CD14-positive monocyte (primary cell): Measurements from ENCODE around the gene FAM221A. TPM values are rescaled to one million over a fixed set of nuclear protein-coding genes. Genes with fewer than 3 reads are reported as not detected.

Experiments
- DNase-seq, 3 donors: peaks; one replicate each; pipeline ENCODE4 v3.0.0-alpha.2; 2011 to 2022
- H2AFZ ChIP-seq: 2 replicates; pipeline ENCODE4 v1.6.0; 2012; ENCODE audit warnings: mild to moderate bottlenecking, low read depth, low read length, inconsistent platforms; ENCODE audit not compliant: insufficient read depth, poor library complexity, severe bottlenecking
- H3K27ac ChIP-seq, 2 donors: 1 replicate in 1 of 2; 2 replicates in 1 of 2; pipeline ENCODE4 v1.5.1; 2012 to 2013; ENCODE audit warnings: low read length in 2 of 2, control low read depth in 1 of 2, inconsistent platforms in 1 of 2, low read depth in 1 of 2, mild to moderate bottlenecking in 1 of 2
- H3K27me3 ChIP-seq, 2 donors: one replicate each; pipeline versions ENCODE4 v1.6.0 to v1.6.1; 2011 to 2013; ENCODE audit warnings: low read length in 2 of 2; ENCODE audit not compliant: control insufficient read depth in 2 of 2, insufficient read depth in 2 of 2
- H3K36me3 ChIP-seq, 2 donors: replicated peaks in 1 of 2; 1 replicate in 1 of 2; 2 replicates in 1 of 2; pipeline versions ENCODE4 v1.5.1 to v1.6.1; 2012 to 2013; ENCODE audit warnings: low read length in 2 of 2, control low read depth in 1 of 2, inconsistent platforms in 1 of 2, mild to moderate bottlenecking in 1 of 2; ENCODE audit not compliant: insufficient read depth in 2 of 2, control insufficient read depth in 1 of 2
- H3K4me1 ChIP-seq, 2 donors: 1 replicate in 1 of 2; 2 replicates in 1 of 2; pipeline versions ENCODE4 v1.5.1 to v1.6.1; 2012 to 2013; ENCODE audit warnings: low read length in 2 of 2, control low read depth in 1 of 2, inconsistent platforms in 1 of 2, mild to moderate bottlenecking in 1 of 2, moderate library complexity in 1 of 2; ENCODE audit not compliant: insufficient read depth in 2 of 2, control insufficient read depth in 1 of 2
- H3K4me2 ChIP-seq: replicated peaks from 2 replicates; pipeline ENCODE3; 2012; ENCODE audit warnings: low read length, moderate library complexity, mild to moderate bottlenecking; ENCODE audit not compliant: poor library complexity, severe bottlenecking; ENCODE audit errors: extremely low read depth
- H3K4me3 ChIP-seq, 3 experiments: fragments of 200-600 bp in 1 of 3; sonication (generic) in 1 of 3; replicated peaks in 1 of 3; 1 replicate in 2 of 3; 2 replicates in 1 of 3; pipeline ENCODE4 v1.5.1; 2011 to 2013; ENCODE audit warnings: low read length in 3 of 3, mild to moderate bottlenecking in 3 of 3, control low read depth in 2 of 3, low read depth in 2 of 3, inconsistent platforms in 1 of 3, moderate library complexity in 1 of 3
- H3K79me2 ChIP-seq: 2 replicates; pipeline ENCODE4 v1.6.0; 2012; ENCODE audit warnings: mild to moderate bottlenecking, control low read depth, inconsistent platforms, low read length, moderate library complexity; ENCODE audit not compliant: insufficient read depth
- H3K9ac ChIP-seq: 2 replicates; pipeline ENCODE4 v1.6.0; 2017; ENCODE audit warnings: low read length, mild to moderate bottlenecking; ENCODE audit not compliant: insufficient read depth, poor library complexity, severe bottlenecking
- H3K9me3 ChIP-seq, 2 donors: replicated peaks in 1 of 2; 1 replicate in 1 of 2; 2 replicates in 1 of 2; pipeline versions ENCODE4 v1.5.1 to v1.6.1; 2012 to 2013; ENCODE audit warnings: low read length in 2 of 2, control low read depth in 1 of 2; ENCODE audit not compliant: control insufficient read depth in 1 of 2, insufficient read depth in 1 of 2
- H4K20me1 ChIP-seq: 2 replicates; pipeline ENCODE4 v1.6.0; 2012; ENCODE audit warnings: mild to moderate bottlenecking, low read length, control low read depth, moderate library complexity; ENCODE audit not compliant: insufficient read depth
- H3K27ac Mint-ChIP-seq, 7 donors: one replicate each; pipeline ENCODE4 v1.8.0; 2020; ENCODE audit warnings: mild to moderate bottlenecking in 7 of 7, mixed read lengths in 7 of 7, moderate library complexity in 6 of 7, inconsistent platforms in 2 of 7
- H3K27me3 Mint-ChIP-seq, 3 donors: one replicate each; pipeline ENCODE4 v1.8.0; 2021 to 2022; ENCODE audit warnings: low read depth in 3 of 3, mild to moderate bottlenecking in 3 of 3, mixed read lengths in 3 of 3, moderate library complexity in 3 of 3, inconsistent platforms in 1 of 3
- H3K36me3 Mint-ChIP-seq, 2 donors: one replicate each; pipeline ENCODE4 v1.8.0; 2020; ENCODE audit warnings: mixed read lengths in 2 of 2, inconsistent platforms in 1 of 2, mild to moderate bottlenecking in 1 of 2
- H3K4me1 Mint-ChIP-seq: one replicate; pipeline ENCODE4 v1.8.0; 2020; ENCODE audit warnings: mild to moderate bottlenecking, mixed read lengths
- H3K4me3 Mint-ChIP-seq, 2 donors: one replicate each; pipeline ENCODE4 v1.8.0; 2020; ENCODE audit warnings: mild to moderate bottlenecking in 2 of 2, mixed read lengths in 2 of 2, moderate library complexity in 1 of 2
- H3K9me3 Mint-ChIP-seq, 7 donors: one replicate each; pipeline ENCODE4 v1.8.0; 2020 to 2022; ENCODE audit warnings: mixed read lengths in 7 of 7, mild to moderate bottlenecking in 6 of 7, moderate library complexity in 6 of 7, inconsistent platforms in 2 of 7
- CTCF ChIP-seq: fragments of 200-600 bp; IDR thresholded peaks from one replicate; pipeline ENCODE4 v1.8.0; 2022; ENCODE audit warnings: antibody characterized with exemption, mild to moderate bottlenecking
- WGBS: methylation state at CpG from one replicate; pipeline ENCODE4 v1.1.5; 2013; ENCODE audit warnings: missing lambda C conversion rate; ENCODE audit not compliant: insufficient coverage; 5-methylcytosine and 5-hydroxymethylcytosine counted together
- intact Hi-C, 2 donors: fragments of 100-400 bp; cut with micrococcal nuclease; formaldehyde crosslinking; loops; one replicate each; pipeline versions ENCODE4 v1.15.0 to v1.15.1; 2023
- polyA plus RNA-seq, 3 donors: library from polyadenylated mRNA; depleted of rRNA in 1 of 3; unstranded in 2 of 3; stranded (reverse) in 1 of 3; fragments of 300-500 nt in 2 of 3; fragments of >200 nt in 1 of 3; fragmentation: Illumina TruSeq in 2 of 3; gene quantifications; 1 replicate in 2 of 3; 2 replicates in 1 of 3; pipeline ENCODE4 v1.2.3, GENCODE V29; 2012 to 2021

The FAM221A gene
- polyA plus RNA-seq, 3 donors = 1.4 to 7.8 (median 2.1) TPM

GRCh38 chr7:23662124-23662983 is 17.6 kb upstream of the FAM221A start:
- Histone ChIP-seq H3K9ac (no peak overlapping the region), H3K4me3 (no peak overlapping the region), H3K9me3 (peaks cover 7 to 15% of the 10 kb centered on the region in 2 donors), H3K79me2 (no peaks in the 10 kb centered on the region), H3K4me2 (no peak overlapping the region), H4K20me1 (no peaks in the 10 kb centered on the region), H2AFZ (no peak overlapping the region), H3K27ac (no peak overlapping the region), H3K4me1 (no peaks in the 10 kb centered on the region), H3K36me3 (no peaks in the 10 kb centered on the region), H3K27me3 (no peaks in the 10 kb centered on the region)
- peaks cover 0 to 1% (median 0%) of the 10 kb centered on the region in 3 donors for H3K27me3 Mint-ChIP-seq
- no peaks in the 10 kb centered on the region for H3K4me1 Mint-ChIP-seq
- no peak overlapping the region for H3K4me3 Mint-ChIP-seq
- intact Hi-C loops = no loop called here
- TF ChIP-seq CTCF = no peak
- DNase-seq = no peak
- WGBS = 100% methylated on average over 4 of the region's 8 CpGs
- peaks cover 16 to 49% (median 36%) of the 10 kb centered on the region in 7 donors for H3K9me3 Mint-ChIP-seq
- H3K27ac Mint-ChIP-seq = no peak overlapping the region
- H3K36me3 Mint-ChIP-seq = no peaks in the 10 kb centered on the region

GRCh38 chr7:23662984-23663313 is 17.1 kb upstream of the FAM221A start:
- H2AFZ ChIP-seq = no peak overlapping the region
- no peak for TF ChIP-seq CTCF
- no CpG with 5 or more reads among the region's 2 CpGs for WGBS
- H3K9me3 Mint-ChIP-seq = peaks cover 16 to 44% (median 36%) of the 10 kb centered on the region in 7 donors
- H3K4me3 Mint-ChIP-seq = no peak overlapping the region
- peaks cover 7 to 12% of the 10 kb centered on the region in 2 donors for H3K9me3 ChIP-seq
- no peak overlapping the region for H3K4me3 ChIP-seq
- H3K36me3 ChIP-seq = no peaks in the 10 kb centered on the region
- intact Hi-C loops = no loop called here
- H3K27me3 Mint-ChIP-seq = peaks cover 0 to 2% (median 0%) of the 10 kb centered on the region in 3 donors
- no peak overlapping the region for H3K4me2 ChIP-seq
- H3K27ac Mint-ChIP-seq = no peak overlapping the region
- H3K36me3 Mint-ChIP-seq = no peaks in the 10 kb centered on the region
- H3K27ac ChIP-seq = no peak overlapping the region
- H3K27me3 ChIP-seq = no peaks in the 10 kb centered on the region
- H3K79me2 ChIP-seq = no peaks in the 10 kb centered on the region
- H3K4me1 ChIP-seq = no peaks in the 10 kb centered on the region
- no peaks in the 10 kb centered on the region for H4K20me1 ChIP-seq
- H3K9ac ChIP-seq = no peak overlapping the region
- H3K4me1 Mint-ChIP-seq = no peaks in the 10 kb centered on the region
- DNase-seq = no peak
